Effector CD8-positive, alpha-beta T cell (primary cell): ENCODE results near the gene STK32A.
"Not testable (repeated sequence)": the region's sequence is repeated elsewhere in the genome, so short reads cannot be mapped to it uniquely, and the experiment has no call there.

ENCODE experiments used
- DNase-seq: peaks from one replicate; lab custom pipeline; 2025; lab: John Stamatoyannopoulos, UW

STK32A gene

DNA sequence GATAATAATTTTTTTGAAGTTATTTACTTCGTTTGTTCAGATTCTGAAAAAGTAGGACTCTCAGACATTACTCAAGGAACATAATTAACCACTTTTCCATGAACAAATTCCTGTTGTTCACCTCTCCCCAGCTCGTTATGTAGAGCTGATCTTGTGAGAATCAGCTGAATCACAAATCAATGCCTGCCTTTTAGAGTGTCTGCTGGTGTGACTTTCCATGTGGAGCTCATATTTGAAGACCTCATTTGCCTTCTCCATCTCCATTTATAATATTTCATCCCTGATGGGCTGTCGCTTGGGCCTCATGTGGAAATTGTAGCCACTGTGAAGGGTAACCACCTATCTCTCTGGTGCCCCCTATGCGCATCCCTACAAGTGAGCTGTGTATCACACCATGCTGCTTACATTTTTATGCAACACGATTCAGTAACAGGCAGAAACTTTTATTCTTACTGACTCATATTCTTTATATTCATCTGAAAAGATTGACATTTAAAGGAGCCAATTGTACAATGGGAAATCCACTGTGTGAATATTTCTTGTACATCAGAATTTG, 111.3 kb downstream of the STK32A start:
- no peak for DNase-seq

DNA sequence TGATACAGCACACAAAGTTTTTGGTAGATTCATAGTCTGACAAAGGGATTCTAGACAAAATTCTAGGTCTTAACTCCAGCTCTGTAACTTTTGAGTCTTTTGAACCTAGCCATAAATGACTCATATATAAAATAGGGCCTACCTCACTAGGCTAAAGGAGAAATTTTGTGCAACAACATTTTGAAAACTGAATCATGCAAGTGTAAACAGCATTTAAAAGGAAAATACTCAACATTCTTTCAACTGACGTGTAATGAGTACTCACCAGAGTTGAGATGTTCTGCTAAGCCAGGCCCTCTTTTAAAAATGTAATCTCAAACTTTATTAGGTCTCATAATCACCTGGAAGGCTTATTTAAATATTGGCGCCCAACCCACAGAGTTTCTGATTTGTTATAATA, 113.2 kb downstream of the STK32A start:
- DNase-seq: no peak

DNA sequence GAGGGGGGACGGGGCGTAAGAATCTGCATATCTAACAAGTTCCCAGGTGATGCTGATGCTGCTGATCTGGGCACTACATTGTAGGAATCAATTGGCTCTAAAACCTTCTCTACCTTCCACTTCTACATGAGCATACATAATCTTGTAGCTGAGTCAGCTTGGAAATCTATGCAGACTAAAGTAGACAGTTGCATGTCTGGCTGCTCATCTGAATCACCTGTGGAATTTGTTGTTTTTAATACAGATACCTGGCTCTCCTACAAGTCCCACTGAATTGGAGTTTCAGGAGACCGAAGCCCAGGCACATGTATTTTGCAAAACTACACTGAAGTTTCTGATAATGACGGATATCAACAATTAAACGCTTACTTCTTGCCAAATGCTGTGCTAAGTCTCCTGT, 113.6 kb downstream of the STK32A start:
- DNase-seq: no peak

DNA sequence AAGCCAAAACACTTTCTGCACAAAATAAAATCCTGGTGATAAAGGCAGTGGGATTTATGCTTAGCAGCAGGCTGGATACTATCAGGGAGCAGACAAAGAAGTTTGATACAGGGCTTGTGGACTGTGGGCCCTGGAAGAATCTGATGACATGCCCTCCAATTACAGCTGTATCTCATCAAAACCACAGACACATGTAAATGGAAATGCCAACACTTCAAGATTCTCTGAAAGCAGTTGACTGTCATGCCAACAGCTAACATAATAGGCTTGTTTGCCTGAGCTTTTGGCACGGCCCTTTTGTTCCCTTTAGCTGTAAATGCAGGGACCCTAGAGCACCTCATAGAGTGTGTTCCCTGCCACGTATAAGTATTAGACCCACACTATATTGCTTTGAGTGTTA, 114.4 kb downstream of the STK32A start:
- no peak for DNase-seq

DNA sequence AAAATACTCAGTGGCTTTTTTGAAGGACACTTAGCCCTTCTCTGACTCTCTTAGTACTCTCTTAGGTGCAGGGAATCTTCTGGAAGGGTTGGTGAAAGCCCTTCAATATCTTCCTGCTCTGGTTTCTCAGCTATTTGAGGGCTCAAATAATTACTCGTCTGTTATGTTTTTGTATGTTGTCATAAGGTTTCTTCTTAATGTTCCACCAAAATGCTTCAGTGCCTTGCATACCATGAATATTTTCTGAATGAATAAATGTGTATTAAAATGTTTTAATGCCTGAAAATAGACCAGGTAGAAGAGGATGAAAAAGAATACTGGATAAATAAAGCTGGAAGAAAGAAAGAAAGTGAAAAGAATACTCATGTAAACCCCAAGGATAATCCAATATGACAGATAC, 124.3 kb downstream of the STK32A start:
- no peak for DNase-seq

DNA sequence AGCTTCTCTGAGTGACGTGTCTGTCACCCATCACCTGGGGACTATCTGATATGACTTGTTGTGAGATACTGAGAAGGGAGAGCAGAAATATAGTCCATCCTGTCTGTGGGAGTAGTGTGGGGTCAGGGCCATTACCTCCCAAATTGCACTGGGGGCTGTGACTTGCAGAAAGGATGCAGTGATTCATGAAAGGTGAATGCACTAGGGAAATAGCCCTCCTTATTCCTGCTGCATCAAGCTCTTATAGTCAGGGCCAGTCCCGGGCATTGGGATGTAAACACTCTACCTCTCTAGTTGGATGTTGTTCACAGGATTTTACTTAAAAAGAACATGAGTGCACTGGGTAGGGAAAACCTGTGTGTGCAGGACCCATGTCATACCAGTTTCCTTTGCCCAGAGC, 124.8 kb downstream of the STK32A start:
- DNase-seq: no peak

DNA sequence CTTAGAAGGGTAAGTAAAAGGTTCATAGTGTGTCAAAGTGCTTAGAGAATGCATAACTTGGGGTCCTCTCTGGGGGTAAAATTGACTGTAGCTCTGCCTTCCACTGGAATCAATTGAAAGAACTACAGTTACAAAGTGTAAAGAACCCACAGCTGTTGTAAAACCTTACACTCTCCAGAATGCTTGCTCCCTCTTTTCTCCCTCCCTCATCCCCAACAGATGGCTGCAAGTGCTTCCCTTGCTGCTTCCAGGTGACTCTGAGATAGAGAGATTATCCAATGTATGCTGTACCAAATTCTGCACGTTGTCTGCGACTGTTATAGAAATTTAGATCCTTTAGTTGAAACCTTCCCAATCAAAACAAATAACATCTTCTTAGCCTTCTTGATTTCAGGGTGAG, 126.0 kb downstream of the STK32A start:
- DNase-seq: no peak

DNA sequence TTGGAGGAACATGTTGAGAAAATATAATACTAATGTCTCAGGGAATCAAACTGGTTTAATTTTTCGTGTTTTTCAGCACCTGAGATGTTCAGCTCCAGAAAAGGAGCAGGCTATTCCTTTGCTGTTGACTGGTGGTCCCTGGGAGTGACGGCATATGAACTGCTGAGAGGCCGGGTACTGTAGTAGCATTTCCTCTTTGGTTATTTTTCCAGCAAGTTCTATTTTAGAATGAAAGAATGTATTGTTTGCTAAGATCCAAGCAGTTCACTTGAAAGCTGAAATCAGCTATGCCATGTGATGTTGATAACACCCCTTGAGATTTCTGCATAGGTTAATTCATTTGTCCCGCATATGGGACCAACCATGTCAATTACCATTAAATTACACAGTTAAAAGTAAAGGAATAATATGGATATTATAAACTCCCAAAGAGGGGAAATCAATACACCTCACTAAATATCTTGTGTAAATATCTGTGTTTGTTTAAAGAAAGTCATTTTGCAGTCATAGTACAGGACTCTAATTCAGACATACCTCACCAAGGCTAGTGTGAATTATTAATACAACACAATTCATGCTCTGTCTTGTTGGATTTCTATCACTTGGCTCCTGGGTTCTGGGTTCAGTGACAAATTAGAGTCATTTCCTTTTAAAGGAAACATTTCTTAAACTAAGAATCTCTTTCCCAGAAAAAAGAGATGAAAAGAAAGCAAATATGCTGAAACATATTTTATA, 126.8 kb downstream of the STK32A start:
- DNase-seq: no peak

DNA sequence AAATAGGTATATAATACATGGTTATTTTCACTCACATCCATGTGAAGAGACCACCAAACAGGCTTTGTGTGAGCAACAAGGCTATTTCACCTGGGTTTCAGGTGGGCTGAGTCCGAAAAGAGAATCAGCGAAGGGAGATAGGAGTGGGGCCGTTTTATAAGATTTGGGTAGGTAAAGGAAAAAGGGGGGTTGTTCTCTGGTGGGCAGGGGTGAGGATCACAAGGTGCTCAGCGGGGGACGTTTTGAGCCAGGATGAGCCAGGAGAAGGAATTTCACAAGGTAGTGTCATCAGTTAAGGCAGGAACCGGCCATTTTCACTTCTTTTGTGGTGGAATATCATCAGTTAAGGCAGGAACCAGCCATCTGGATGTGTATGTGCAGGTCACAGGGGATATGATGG, 132.6 kb downstream of the STK32A start:
- DNase-seq: not testable (repeated sequence)

DNA sequence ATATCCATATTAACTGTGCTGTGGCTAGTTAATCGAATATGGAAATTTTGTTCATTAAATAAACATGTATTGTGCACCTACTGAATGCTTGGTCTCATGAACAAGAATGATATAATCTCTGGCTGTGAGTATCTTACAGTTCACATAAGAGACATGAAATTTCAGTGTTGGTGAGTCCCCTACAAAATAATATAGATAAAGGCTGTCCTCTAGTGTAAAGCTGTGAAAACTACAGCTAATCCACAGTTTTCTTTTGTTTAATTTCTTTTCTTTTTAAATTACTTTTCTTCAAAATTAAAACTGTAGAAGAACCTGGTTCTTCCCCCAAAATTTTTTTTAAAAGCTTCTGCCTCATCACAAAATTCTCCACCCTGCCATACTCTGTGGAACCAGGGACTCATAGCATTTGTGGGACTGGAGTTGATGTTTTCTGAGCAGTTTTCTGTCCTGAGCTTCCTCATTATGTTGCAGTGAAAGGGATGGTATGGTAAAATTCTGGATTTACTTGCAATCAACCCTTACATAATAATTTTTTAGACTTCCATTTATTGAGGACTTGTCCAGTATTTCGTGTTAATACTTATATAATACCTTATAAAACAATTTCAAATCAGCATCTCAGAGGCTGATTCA, 135.0 kb downstream of the STK32A start:
- no peak for DNase-seq

DNA sequence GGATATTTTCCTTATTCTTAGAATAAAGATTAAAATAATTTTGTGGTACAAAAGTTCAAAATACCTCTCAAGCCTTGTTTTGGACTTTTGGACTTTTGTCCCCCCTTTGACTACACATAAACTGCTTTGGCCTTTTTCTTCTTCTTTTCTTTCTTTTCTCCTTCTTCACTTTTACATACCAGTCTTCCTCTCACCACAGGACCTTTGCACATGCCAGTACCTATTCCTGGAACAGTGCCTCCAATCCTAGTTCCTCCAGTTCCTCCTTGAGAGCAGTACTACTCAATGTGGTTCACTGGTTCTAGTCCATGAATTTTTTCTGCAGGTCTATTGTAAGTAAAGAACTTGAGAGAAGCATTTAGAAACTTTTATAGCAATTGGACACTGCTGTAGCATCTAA, 136.5 kb downstream of the STK32A start:
- DNase-seq: no peak

DNA sequence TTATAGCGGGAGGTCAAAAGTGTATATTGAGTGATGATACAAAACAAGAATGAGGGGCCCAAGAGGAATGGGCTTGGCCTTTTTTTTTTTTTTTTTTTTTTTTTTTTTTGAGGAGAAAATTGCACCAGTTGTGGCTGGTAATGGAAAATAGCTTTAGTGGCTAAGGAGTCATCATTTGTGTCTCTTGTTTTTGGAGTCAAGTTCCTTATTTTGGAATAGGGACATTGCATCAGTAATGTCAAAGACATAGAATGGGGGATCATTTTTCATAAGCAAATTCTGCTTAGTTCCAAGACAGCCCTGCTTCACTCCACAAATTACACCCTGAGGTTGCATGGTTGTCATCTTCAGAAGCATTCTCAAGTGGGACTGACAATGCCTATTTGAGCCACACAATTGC, 137.4 kb downstream of the STK32A start:
- no peak for DNase-seq

DNA sequence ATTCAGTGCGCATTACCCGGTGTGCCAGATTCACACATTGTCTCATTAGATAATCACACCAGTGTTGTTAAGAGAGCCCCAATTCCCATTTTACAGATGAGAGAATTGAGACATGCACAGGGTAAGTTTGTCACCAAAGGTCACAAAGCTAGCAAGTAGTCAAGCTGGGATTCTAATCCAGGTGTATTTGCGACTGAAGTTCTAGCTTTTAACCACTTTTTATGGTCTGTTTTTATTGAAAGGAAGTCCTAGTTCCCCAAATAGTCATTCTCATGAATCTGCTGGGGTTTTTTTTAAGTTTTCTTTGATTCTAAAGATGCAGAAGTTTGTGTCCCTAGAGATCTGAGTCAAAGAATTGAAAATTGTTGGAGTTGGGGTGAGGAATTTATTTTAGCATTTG, 138.5 kb downstream of the STK32A start:
- DNase-seq: no peak

DNA sequence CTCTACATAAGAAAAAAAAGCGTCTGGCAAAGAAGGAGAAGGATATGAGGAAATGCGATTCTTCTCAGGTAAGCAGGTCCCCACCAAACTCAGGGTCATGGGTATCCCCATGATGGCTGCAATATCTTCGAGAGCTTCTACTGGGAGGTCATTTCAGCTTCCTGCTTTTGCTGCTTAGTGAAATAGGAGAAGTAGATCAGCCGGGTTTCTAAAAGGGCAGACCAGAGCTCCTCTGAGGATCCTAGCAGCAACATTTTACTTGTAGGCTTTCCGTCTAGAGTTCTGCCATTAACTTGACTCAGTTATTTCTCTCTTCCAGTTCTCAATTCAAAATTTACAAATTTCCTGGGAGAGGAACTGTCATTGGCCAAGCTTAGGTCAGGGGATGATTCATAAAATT, 140.3 kb downstream of the STK32A start:
- no peak for DNase-seq

DNA sequence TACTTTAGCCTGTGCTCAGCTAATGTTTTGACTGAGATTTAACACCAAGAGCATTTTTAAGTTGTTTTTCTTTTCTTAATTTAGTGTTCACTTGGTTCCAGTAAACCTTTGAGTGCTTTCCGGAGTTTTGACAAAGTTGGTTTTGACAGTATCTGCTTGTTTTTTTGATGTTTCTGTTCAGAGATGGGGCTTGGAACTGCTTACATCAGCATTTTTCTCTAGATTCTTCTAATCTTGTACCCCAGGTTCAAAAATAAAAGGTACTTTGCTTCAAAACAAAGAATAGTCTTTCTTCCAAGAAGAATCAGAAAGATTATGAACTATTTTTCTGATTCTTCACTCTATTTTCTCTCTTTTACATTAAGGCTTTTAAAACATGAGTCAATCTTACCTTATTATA, 142.9 kb downstream of the STK32A start:
- DNase-seq: no peak

DNA sequence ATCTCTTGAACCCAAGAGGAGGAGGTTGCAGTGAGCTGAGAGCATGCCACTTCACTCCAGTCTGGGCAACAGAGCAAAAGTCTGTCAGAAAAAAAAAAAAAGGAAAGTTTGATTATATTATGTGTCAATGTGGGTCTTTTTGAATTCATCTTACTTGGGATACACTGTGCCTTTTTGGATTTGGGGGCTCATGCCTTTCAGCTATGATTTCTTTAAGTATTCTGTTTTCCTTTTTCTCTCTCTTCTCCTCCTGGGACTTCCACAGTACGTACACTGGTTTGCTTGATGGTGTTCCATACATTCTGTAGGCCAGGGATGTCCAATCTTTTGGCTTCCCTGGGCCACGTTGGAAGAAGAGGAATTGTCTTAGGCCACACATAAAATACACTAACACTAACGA, 146.7 kb downstream of the STK32A start:
- no peak for DNase-seq

DNA sequence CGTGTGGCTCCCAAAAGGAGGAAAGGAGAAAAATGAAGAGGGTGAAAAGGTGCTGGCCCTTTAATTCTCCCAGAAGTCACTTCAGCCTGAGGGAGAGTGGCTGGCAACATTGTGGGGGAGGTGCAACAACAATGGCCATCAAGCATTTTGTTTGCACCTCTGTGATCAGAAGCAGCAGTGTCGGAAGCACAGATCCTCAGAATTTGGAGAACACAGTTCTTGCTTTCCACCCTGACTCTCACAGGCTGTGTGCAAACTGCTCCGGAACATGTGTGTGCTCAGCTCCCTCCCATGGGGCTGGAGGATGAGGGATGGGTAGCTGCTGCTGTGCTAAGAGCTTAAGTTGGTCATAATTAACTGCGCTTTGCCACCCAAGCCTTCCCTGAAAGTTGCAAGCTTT, 147.9 kb downstream of the STK32A start:
- no peak for DNase-seq

DNA sequence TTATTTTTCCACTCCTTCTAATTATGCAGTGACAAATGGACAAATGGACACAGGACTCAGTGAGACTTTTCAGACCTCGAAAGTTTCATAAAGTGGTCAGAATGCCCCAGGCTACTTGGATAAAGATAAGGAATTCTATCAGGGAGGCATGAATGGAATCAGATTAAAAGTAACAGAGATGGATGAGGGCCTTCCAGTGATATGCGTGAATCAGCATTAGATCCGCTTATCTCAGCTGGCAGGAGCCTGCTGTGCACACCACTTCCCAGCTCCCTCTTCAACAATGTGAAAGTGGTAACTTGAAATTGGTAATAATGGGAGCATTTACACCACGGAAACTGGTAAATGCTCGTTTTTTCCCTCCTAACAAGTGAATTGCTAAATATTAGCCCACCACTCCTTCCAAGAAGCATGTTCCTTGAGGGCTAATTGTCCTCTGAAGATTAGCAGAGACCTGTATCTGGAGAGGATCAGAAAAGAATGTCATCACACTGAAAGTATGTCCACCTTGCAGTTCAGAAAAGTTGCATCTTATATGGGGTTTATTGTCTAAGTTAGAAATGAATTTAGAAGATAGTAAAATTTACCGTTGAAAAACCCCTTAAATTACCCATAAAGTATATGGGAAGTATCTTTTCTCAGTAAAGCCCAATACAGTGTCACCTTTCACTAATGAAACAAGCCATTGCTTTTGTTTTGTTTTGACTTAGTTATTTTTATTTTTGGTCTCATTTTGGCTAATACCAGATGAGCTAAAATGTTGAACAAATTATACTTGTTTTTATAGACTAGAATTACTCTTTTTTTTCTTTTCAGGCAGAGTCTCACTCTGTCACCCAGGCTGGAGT, 149.7 kb downstream of the STK32A start:
- DNase-seq: no peak

DNA sequence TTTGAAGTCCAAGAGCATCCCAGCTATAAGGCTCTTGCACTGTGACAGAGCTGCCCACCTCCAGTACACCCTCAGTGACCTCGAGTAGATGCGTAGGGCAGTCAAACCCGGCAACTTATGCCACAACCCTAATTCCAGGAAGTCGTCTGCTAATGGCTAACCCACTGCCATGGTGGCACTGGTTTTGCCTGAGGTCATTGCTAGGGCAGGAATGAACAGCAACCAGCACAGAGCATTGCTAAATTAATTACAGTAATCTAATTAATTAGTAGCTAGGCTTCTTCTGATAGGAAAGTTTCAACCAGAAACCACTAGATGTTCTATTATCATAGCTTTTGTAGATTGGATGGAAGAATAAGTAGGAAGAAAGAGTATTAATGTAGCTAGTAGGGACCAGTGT, 152.3 kb downstream of the STK32A start:
- DNase-seq: no peak

DNA sequence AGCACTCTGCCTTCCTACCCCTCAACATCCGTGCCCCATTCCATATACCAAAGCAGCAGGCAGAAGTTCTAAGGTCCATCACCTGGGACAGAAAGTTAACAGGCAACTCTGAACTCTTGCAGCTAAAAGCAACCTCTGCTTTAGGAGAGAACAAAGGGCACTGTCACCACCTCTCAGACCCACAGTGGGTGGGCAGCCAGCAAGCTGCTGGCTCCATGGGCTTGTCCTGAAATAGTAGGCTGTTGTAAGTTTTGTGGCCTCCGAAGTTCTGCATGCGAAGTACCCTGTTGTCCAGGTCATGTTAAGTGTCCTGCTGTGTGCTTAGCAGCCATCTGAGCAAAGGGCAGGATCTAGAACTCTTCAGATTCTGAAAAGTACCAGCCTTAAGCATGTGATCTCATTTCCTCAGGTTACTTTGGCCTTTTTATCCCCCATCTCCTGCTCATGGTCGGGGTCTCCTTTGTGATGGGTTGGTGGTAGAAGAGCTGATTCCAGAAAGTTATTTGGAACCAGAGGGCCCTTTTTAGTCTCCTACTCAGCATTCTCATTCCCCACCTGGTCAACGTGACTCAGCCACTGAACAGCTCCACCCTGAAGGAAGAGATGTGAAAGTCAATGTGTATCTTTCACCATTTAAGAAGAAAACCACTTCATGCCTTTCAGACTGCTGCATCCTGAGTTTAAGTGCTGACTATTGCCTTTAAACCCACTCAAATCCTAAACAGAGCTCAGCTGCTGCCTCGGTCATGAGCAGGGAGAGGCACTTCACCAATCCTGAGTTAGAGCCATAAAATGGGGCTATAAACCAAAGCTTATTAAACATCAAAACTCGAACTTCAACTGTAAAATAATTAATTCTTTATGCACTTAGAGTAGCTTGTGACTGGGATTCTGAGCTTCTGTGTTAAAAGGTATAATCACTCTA, 153.6 kb downstream of the STK32A start:
- no peak for DNase-seq

DNA sequence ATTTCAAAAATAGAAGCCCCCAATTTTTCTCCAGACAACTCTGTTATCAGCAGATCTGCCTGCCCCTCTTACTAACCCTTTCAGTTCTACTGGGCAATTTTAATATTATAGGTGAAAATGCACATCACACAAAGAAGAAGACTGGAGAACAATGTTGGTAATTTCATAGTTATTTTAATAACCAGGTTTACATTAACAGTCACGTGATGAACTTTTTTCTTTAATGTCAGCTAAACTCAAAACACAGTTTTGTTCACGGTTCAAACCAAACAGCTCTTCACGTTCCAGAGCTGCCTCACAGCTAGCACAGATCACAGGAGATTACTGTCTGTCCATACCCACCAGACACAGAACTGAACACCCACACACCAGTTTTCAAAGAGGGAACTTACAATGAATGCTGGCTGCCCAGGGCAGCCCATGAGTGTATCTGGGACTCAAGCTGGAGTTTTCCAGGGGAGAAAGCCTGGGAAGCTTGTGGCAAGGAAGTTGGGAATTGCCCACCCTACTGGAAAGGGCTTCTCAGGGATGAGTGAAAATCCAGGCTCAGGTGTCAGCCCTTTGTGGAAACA, 155.9 kb downstream of the STK32A start:
- no peak for DNase-seq
